HCT116 (cell line): ENCODE data around the gene TAF4.

Experiments
- CEBPB ChIP-seq: IDR thresholded peaks from 2 replicates; pipeline ENCODE4 v1.6.1; 2012; ENCODE audit warnings: low read depth
- EZH2 ChIP-seq: fragments of 200-600 bp; sonication (generic); IDR thresholded peaks from 2 replicates; pipeline ENCODE4 v1.6.1; 2017; ENCODE audit warnings: antibody characterized with exemption, mixed run types
- EZH2phosphoT487 ChIP-seq: fragments of 200-600 bp; IDR thresholded peaks from 2 replicates; pipeline ENCODE4 v1.6.1; 2018; ENCODE audit warnings: antibody characterized with exemption, borderline replicate concordance
- JUND ChIP-seq: IDR thresholded peaks from 2 replicates; pipeline ENCODE4 v1.6.1; 2012
- MAX ChIP-seq: IDR thresholded peaks from 2 replicates; pipeline ENCODE4 v1.6.1; 2012
- POLR2A ChIP-seq: IDR thresholded peaks from 2 replicates; pipeline ENCODE4 v1.7.0; 2011; ENCODE audit warnings: borderline replicate concordance; ENCODE audit not compliant: insufficient read depth, insufficient read length; ENCODE audit errors: extremely low read depth
- POLR2AphosphoS5 ChIP-seq: IDR thresholded peaks from 2 replicates; pipeline ENCODE4 v1.6.1; 2011; ENCODE audit warnings: mild to moderate bottlenecking, low read depth, low read length, moderate library complexity
- RAD21 ChIP-seq: IDR thresholded peaks from 2 replicates; pipeline ENCODE4 v1.6.1; 2012; ENCODE audit warnings: low read depth, mild to moderate bottlenecking
- REST ChIP-seq: IDR thresholded peaks from 2 replicates; pipeline ENCODE4 v1.6.1; 2012; ENCODE audit warnings: low read depth
- SIN3A ChIP-seq: IDR thresholded peaks from 2 replicates; pipeline ENCODE4 v1.6.1; 2012; ENCODE audit warnings: low read depth
- SRF ChIP-seq: IDR thresholded peaks from 2 replicates; pipeline ENCODE4 v1.6.1; 2012; ENCODE audit warnings: low read depth
- YY1 ChIP-seq: IDR thresholded peaks from 2 replicates; pipeline ENCODE4 v1.6.1; 2011; ENCODE audit warnings: low read length, low read depth, moderate library complexity, mild to moderate bottlenecking; ENCODE audit not compliant: insufficient replicate concordance; ENCODE audit errors: extremely low read depth
- TF ChIP-seq, protein P1 (sequence below), 3 experiments: fragments of 200-600 bp in 1 of 3; sonication (generic) in 1 of 3; IDR thresholded peaks in 2 of 3; conservative IDR thresholded peaks in 1 of 3; 2 replicates each; pipeline ENCODE4 v1.5.1; 2012 to 2017; ENCODE audit warnings: low read depth in 2 of 3, low read length in 2 of 3, antibody characterized with exemption in 1 of 3, borderline replicate concordance in 1 of 3, control low read depth in 1 of 3, mild to moderate bottlenecking in 1 of 3, mixed read lengths in 1 of 3, mixed run types in 1 of 3, moderate library complexity in 1 of 3; ENCODE audit not compliant: insufficient read depth in 1 of 3
- TF ChIP-seq, protein P2 (sequence below): IDR thresholded peaks from 2 replicates; pipeline ENCODE4 v1.6.1; 2012

DNA sequence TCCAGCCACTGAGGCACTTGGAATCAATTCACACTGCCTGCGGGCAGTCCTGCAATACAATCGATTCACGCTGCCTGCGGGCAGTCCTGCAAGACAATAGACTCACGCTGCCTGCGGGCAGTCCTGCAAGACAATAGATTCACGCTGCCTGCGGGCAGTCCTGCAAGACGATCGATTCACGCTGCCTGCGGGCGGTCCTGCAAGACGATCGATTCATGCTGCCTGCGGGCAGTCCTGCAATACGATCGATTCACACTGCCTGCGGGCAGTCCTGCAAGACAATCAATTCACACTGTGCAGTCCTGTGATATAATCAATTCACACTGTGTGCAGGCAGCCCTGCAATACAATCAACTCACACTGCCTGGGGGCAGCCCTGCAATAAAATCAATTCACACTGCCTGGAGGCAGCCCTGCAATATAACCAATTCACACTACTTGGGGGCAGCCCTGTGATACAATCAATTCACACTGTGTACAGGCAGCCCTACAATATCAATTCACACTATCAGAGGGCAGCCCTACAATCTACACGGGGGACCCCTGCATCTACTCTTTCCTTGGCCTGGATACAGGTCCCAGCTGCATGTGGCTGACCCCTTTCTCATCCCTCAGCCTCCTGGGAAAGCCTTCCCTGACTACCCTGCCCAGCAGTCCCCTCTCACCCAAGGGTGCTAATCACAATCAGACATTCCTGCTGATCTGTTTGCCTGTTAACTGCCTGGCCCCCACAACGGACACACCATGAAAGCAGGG lies 10.4 kb downstream of the TAF4 start:
- TF ChIP-seq, protein P1, sequence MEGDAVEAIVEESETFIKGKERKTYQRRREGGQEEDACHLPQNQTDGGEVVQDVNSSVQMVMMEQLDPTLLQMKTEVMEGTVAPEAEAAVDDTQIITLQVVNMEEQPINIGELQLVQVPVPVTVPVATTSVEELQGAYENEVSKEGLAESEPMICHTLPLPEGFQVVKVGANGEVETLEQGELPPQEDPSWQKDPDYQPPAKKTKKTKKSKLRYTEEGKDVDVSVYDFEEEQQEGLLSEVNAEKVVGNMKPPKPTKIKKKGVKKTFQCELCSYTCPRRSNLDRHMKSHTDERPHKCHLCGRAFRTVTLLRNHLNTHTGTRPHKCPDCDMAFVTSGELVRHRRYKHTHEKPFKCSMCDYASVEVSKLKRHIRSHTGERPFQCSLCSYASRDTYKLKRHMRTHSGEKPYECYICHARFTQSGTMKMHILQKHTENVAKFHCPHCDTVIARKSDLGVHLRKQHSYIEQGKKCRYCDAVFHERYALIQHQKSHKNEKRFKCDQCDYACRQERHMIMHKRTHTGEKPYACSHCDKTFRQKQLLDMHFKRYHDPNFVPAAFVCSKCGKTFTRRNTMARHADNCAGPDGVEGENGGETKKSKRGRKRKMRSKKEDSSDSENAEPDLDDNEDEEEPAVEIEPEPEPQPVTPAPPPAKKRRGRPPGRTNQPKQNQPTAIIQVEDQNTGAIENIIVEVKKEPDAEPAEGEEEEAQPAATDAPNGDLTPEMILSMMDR (IDR thresholded peaks at IDR 0.05 in 2 of 3, conservative IDR thresholded peaks at IDR 0.05 in 1 of 3; ENCODE audit: borderline replicate concordance in 1 of 3, insufficient read depth in 1 of 3, low read depth in 2 of 3, low read length in 2 of 3), result no peak
- TF ChIP-seq EZH2phosphoT487 (no peak), POLR2A (no peak), POLR2AphosphoS5 (no peak), REST (no peak), JUND (no peak), RAD21 (no peak), MAX (no peak), CEBPB (no peak), YY1 (no peak), EZH2 (no peak), SRF (no peak), SIN3A (no peak)
- TF ChIP-seq, protein P2, sequence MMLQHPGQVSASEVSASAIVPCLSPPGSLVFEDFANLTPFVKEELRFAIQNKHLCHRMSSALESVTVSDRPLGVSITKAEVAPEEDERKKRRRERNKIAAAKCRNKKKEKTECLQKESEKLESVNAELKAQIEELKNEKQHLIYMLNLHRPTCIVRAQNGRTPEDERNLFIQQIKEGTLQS, result no peak
